ENCODE results near the gene TET3.
A peak's percentile ranks its signal among the peaks of the same experiment; 100 is the strongest.

Gene TET3

DNA sequence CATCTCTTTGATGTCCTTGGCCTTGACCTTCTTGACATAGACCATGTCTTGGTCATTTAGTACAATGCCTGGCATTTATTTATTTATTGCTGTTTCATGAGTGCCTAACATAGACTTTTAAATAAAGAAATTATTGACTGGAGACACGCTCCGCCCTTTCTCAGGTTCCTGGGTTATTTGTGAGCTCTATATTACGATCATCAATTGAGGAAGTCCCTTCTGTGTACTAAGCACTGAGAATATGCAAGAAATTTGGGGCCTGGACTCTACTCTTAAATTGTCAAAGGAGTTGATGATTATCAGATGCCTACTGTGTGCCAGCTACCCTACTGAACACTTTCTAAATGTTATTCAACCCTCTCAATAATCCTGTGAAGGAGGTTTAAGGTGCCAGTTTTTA, 19.7 kb upstream of the TET3 start:
- DNase-seq, result no peak

DNA sequence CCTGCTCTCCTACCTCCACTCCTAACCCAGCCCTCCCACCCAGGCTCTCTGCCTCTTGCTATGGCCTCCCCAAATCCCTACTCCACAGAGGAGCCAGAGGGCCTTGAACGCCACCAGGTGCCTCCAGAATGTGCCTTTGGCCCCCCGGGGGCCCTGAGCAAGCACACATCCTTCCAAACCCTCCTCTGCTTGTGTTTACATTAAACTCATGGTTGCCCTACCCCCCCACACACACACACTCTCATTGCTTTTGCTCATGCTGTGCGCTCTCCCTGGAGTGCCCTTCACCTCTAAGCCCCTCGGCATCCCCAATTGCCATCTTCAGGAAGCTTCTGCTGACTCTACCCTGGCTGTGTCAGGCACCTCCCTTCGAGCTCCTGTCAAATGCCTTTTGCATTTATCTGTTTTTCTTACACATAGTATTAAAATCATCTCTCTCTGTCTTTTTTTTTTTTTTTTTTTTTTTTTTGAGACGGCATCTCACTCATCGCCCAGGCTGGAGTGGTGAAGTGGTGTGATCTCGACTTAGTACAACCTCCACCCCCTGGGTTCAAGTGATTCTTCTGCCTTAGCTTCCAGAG, 16.3 kb upstream of the TET3 start:
- DNase-seq, result no peak

DNA sequence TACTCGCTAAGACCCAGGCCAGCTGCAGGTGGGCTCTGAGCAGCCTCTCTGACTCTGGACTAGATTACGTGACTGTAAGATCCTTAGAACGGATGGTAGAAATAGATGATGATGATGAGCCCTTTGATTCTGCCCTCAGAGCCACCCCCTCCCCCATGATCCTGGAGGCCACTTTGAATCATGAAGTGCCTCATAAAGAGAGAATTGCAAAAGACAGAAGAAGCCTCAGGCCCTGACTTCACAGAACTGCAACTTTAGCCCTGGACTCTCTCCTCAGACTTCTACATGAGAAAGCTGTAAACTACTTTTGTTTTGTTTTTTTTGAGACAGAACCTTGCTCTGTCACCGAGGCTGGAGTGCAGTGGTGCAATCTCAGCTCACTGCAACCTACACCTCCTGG, 15.4 kb upstream of the TET3 start:
- no peak for DNase-seq

DNA sequence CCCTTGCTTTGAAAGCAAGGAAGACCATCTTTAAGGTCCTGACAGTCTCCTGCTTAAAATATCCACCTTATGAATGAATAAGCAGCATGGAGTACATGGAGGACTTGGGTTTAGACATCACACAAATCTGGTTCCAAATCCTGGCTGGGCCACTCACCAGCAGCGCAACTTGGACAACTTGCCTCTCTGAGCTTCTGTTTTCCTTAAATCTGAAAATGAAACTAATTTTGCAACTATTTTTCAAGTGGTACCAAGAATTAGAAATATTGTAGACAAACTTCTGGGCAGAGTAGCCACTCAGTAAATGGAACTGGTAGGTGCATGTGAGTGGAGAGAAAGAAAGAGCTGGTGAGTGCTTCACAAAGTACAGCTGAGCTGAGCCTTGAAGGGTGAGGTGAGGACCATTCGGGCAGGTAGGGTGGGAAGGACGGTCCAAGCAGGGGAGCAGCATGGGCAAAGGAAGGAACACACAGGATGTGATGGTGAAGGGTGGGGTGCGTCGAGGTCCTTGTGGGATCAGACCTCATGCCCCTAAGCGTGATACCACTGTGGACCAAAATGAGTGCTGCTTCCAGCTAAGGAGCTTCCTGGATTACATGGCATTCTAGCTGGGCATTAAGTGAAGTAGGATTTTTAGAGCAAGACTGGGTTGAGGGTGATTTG, 14.4 kb upstream of the TET3 start:
- DNase-seq, result no peak

DNA sequence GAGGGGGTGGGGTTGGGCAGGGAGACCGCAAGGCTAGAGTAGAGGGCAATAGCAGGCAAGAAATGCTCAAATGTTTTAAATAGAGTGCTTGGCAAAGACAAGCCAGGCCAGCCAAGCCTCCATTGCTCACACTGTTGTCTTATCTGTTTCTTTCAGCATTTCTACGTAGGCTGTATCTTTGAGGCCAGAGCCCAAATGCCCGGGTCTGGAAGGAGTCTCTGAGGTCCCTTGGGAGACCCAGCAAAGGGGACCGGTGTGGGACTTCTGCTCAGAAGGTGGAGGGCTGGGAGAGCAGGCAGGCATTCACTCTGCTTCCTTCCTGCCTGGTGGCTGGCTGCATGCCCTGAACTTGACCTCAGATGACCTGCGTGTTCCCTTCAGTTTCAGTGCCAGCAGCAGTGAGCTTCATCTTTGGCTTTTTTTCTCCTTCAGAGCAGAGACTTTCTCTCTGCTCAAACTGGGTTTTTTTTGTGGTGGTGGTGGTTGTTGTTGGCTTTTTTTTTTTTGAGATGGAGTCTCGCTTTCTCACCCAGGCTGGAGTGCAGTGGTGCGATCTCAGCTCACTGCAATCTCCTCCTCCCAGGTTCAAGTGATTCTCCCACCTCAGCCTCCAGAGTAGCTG, 13.7 kb upstream of the TET3 start:
- peak; percentile 86 to 90 for DNase-seq

DNA sequence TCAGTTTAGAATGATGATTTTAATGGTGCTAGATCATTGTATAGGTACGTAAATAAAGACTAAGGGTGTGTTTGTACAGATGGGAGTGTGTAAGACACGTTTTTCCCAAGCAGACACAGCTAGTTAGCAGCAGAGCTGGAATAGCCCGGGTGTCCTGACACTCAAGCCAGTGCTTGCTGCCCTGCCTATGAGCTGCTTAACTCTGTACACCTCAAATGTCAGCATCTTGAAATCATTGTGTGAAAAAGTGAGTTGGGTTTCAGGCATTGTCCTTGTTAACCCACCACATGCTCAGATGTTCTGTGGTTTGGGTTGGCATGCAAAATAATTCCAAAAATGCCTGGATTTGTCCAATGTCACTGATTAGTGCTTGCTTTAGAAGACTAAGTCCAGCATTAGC, 13.0 kb upstream of the TET3 start:
- no peak for DNase-seq

DNA sequence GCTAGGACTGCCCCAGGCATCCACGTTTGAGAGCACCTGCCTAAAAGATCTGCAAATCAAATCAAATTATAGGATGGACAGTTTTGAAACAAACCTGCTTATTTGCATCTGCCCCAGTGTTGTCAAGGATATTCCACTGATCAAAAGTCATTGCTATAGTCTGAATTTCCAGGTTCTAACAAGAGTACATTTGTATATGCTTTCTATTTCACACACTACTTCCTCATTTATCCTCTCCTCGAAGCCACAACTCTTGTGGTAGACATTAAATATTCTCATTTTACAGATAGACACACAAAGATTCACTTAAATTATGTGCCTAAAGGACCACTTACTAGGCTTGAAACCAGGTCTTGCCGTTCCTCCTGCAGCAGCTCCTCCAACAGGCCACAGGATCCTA, 11.9 kb upstream of the TET3 start:
- peak; percentile 81 to 84 for DNase-seq

DNA sequence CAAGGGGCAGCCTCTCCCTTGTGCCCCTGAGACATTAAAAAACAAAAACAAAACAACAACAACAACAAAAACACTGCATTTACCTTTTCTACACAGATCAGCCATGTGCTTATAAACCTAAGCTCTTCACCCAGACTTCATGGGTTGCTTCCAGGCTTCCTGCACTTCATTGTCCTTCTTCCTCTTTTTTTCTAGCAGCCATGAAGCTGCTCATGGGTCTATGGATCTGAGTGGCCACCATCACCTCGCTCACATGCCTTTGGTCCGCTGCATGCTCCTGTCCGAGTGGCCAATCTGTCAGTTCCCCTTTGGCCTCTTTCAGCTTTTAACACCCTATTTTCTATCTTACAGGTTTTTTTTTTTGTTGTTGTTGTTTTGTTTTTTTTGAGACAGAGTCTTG, 9.0 kb upstream of the TET3 start:
- peak; percentile 31 to 57 for DNase-seq

DNA sequence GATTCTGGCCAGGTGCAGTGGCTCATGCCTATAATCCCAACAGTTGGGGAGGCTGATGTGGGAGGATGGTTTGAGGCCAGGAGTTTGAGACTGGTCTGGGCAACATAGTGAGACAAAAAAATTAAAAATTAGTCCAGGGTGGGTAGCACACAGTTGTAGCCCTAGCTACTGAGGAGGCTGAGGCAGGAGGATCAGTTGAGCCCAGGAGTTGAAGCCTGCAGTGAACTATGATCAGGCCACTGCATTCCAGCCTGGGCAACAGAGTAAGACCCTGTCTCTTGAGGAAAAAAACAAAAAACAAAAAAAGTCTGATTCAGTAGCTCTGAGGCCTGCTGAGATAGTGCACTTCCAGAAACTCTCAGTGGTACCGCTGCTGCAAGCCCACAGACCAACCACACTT, 7.9 kb upstream of the TET3 start:
- no peak for DNase-seq

DNA sequence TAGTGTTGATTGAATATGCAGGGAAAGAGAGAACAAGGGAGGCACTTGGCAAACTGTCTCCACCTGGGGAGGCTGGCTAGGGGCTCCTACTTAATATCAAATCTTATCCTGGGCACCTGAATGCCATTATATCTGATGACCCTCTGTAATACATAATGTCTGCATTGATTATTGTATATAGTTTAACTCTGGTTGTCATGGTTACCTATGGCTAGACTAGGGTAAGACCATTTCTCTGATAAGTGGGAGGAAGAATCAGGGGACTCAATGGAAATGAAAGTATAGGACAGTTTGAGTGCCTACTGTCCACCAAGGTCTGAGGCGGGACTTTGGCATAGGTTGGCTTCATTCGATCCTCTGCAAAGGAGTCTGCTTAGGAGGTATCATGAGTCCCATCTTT, 7.2 kb upstream of the TET3 start:
- DNase-seq, result no peak

DNA sequence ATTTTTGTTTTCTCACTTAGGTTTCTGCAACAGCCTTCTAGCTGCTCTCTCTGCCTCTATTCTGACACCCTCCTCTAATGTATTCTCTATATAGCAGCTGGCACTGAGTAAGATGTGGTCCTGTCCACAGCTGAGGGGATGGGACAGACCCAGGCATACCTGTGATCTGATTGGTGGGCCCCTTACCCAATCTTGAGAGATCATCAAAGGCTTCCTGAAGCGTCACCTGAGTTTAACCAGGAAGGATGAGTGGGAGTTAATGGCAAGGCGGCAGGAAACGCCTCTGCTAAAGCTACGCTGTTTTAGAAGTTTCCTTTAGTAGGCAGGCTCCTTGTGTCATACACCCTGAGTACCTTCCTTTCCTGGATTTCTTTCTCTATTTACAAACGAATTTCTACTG, 5.7 kb upstream of the TET3 start:
- DNase-seq, result no peak

DNA sequence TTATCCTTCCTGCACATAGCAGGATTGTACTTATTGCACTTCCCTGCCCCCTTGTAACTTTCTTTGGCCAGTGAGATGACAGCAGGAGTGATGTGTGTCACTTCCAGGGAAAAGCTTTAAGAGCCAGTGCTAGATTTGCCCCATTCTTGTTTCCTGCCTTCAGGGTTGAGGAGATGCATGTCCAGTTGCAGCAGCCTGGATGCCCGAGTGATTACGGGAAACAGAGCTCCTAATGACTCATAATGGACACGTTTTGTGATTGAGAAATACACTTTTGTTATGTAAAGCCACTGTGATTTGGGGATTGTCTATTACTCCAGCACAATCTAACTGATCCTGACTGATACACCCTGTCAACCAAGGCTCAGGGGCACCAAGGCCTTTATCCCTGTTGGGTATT, 5.0 kb upstream of the TET3 start:
- DNase-seq, result peak in 1 of 2 experiments; percentile 20

DNA sequence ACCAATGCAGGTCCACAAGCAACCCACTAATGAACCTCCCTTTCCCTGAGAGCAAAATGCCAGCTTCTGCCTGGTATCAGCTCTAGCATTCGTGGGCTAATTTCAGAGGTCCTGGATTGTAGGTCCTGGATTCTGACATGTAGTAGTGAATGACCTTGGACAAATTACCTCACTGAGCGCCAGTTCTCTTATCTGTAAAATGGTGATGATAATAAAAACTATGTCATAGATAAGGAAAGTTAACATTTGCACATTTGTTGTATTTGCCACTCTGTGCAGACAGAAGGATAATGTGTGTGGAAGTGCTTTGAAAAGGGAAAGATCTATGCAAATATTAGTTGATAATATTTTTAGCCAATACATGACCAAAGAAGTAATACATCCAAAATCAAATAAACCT, 4.1 kb upstream of the TET3 start:
- DNase-seq, result no peak

DNA sequence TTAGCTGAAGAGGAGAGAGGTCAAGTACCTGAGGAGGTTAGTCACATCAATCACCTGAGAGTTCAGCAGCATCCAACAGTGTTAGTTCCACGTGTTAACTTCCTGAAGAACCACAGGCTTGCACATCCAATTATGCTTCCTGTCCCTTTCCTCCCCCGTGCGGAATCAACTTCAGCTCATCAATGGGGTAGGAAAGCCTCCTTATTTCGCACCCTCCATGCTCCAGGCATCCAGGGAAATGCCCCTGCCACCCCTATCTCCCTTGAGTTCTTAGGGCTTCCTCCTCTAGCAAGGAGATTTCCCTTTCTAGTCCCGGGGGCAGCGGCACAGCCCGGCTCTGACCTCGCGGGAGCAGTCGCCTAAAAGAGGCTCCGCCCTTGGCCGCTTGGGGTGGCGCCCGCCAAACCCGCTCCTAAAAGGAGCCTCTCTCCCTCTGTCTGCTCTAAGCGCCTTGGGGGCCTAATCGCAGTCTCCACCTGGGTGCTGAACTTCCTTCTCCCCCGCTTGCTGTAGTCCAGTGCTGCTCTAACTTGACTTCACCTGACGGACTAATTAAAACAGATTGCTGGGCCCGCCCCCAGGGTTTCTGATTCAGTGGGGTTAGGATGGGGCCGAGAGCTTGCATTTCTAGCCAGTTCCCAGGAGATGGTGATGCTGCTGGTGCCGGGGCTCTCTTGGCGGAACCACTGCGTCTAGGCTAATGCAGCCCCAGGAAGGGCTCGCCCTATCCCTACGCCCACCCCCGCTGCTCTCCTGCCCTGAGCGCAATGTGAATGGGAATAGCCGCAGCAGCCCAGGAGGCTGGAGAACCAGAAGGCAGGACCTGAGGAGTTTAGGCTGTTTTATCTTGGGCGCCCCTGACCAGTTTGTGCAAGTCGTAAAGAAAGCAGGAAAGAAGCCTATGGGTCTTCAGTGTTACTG, 3.4 kb upstream of the TET3 start:
- peak; percentile 78 to 84 for DNase-seq

DNA sequence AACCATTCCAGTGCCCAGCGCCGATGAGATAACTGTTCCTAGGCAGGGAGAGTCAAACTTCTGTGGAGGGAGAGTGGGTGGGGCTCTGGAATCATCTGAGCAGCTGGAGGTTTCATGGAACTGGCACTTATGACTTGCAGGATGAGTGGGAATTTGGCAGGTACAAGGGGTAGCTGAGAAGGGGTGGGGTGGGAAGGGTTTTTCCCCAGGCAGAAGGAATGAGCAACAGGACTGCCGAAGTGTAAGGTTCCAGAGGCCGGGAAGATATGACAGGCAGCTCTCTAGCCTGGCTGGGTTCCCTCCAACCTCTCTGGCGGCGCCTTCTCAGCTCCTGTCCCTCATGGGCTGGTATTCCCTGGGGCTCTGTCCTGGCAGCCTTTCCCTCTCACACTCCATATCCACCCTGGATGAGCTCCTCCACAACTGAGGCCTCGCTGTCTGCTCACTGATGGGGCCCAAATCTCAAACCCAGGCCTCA, 2.5 kb upstream of the TET3 start:
- no peak for DNase-seq

DNA sequence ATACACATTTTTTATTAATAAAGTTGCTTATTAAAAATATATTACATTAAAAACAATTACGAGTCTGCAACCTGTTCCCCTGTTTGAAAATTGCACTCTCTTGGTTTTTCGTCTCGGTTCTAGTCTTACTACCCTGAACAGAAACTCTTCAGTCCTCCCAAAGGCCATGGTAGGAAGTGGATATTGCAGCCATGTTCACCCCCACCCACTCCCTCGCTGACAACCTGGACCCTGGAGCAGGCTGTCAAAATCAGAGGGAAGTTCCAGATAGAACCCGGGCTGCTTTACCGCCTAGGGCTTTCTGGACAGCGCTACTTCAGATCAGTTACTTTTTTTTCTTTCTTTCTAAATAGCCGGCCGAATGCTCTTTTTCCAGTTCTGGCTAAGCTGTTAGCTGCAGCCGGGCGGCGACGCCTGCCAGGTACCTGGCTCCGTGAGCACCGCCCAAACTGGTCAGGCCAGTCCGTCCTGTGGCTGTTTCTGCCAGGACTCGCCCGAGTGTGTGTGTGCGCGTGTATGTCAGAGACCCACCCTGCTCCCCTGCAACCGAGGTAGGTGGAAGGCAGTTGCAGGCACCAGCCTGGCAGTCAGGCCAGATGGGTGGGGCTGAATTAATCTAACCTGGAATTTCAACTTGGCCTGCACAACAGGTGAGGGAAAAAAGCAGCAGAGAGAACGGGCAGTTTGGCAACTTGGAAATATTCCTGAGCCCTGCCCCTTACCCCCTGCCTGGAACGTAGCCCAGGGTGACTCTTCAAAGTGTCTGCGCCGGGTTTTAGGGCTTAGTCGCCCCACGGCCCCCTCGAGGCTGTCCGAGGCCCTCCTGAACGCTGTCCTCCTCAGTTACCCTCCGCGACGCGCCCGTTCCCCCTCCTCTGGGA, 1.1 kb upstream of the TET3 start:
- peak; percentile 39 to 74 for DNase-seq

DNA sequence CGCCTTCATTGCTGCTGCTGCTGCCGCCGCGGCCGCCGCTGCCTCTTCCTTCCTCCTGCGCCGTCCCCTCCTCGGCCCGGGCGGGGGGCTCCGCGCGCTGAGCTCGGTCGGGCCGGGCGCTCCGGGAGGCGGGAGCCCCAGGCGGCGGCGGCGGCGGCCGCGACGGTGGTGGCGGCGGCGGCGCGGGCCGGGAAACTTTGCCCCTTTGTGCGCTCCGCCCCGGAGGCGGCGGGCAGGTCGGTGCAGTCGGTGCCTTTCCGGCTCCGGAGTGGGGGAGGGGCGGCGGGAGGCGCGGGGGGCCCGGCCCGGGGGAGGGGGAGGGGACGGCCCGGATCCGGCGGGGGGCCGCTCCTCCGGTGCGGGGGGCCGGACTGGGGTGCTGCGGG, 205 bp downstream of the TET3 start:
- DNase-seq, result peak; percentile 32 to 39

DNA sequence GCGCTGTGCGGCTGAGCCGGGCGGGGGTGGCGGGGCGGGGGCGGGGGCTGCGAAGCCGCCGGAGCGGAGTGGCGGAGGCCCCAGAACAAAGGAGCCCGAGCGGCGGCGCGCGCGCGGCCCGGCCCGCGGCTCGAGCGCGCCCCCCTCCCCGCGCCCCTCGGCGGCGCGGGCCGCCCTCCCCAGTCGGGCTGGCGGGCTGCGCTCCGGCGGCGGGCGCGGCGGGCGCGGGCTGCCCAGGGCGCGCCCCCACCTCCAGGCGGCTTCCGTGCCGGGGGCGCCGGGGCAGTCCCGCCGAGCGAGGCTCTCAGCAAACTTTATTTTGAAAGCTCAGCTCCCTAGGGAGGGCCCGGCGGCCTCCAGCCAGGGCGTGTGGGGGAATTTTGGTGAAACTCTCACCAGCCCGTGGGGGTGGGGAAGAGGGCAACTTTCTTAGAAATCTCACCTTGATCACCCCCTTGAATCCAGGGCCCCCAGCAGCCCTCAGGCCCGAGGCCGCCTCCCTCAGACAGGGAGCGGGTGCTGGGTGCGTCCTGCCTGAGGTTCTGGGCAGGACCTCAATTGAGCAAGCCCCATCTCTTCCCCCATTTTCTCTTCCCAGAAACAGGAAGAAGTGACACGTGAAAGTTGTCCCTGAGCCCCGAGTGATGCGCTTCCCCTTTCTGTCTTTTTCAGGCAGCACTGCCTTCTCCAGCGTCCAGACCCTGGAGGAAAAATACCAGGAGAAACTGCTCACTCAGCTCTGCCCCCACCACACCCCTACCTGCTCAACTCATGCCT, 786 bp downstream of the TET3 start:
- peak; percentile 86 to 89 for DNase-seq

DNA sequence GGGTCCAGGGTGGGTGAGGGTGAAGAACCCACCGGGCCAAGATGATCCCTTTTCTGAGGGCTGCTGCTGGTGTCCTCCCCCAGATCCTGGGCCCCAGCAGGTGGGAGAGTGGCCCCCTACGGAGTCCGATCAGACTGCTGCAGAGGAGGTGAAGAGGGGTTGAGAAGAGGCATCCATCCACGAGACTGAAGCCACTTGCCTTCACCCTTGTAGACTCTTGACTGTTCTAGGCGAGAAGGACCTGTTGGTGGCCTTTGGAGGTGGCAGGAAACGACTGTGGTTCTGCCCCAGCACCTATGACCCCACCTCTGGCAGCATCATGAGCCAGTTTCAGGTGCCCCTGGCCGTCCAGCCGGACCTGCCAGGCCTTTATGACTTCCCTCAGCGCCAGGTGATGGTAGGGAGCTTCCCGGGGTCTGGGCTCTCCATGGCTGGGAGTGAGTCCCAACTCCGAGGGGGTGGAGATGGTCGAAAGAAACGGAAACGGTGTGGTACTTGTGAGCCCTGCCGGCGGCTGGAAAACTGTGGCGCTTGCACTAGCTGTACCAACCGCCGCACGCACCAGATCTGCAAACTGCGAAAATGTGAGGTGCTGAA, 1.5 kb downstream of the TET3 start:
- no peak for DNase-seq

DNA sequence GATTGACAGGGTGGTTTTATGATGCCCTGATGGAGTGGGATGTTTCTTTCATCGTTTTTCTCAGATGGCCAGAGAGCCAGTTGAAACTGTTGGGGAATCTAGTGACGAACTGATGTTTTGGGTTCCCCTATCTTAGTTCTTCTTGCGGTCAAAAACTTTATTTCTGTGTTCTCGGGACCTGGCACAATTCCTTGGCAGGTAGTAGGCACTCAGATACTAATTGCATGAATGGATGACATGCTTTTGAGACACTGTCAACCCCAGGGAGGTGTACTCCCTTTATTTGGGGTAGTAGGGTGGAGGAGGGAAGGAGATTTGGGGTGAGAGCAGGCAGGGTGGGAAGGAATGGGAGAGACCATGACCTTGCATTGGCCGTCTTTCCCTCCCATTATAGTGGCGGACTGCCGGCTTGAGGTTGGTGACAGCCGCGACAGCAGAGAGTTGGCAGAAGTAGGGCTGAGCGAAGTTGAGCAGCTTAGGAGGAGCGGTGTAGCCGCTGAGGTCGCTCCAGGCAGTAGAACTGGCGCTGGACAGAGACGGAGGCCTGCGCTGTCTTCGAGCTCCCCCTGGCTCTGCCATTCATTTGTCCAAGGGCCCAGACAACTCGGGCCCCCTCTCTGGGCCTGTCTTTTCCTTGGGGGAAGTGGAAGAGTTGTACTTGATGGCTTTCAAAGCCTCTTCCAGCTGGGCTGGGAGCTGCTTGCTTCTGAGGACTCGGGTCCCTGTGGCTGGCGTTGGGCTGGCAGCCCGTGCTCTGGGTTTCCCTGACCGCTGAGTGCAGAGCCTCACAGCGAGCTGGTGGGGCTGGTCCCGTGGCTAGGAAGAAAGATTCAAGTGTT, 2.6 kb downstream of the TET3 start:
- peak; percentile 69 to 73 for DNase-seq

Measured in Kasumi-1 (cell line).